HEK293 (cell line): Measurements from ENCODE around the gene TAL1.

Experiments used
- CTCF ChIA-PET: fragments of 350-600 bp; formaldehyde crosslinking; extraction: SDS; loops from one replicate; lab custom pipeline; 2021; ENCODE audit warnings: antibody characterized with exemption; lab: Yijun Ruan, JAX
- POLR2A ChIA-PET: fragments of 300-600 bp; formaldehyde crosslinking; extraction: SDS; loops from one replicate; lab custom pipeline; 2020; ENCODE audit warnings: antibody characterized with exemption, inconsistent platforms; lab: Yijun Ruan, JAX
- H3K27ac ChIP-seq: fragments of 200-500 bp; sonication (Bioruptor generic); 2 replicates; pipeline ENCODE4 v1.5.1; 2014; ENCODE audit warnings: low read depth, low read length, control low read depth, inconsistent platforms; ENCODE audit errors: extremely low read depth
- H3K36me3 ChIP-seq, 2 experiments: fragments of 200-500 bp in 1 of 2; sonication (Bioruptor generic) in 1 of 2; 1 replicate in 1 of 2; 2 replicates in 1 of 2; pipeline ENCODE4 v1.5.1; 2014 to 2017; ENCODE audit warnings: inconsistent platforms in 2 of 2, low read length in 2 of 2; ENCODE audit not compliant: control insufficient read depth in 2 of 2, insufficient read depth in 1 of 2
- H3K4me1 ChIP-seq: fragments of 200-500 bp; sonication (Bioruptor generic); 2 replicates; pipeline ENCODE4 v1.5.1; 2014; ENCODE audit warnings: mild to moderate bottlenecking, low read length, inconsistent platforms; ENCODE audit not compliant: control insufficient read depth, insufficient read depth
- H3K4me3 ChIP-seq: 2 replicates; pipeline ENCODE4 v1.5.1; 2011; ENCODE audit warnings: low read depth, mild to moderate bottlenecking, control low read depth, low read length, moderate library complexity
- H3K9me3 ChIP-seq: fragments of 200-500 bp; sonication (Bioruptor generic); 2 replicates; pipeline ENCODE4 v1.5.1; 2014; ENCODE audit warnings: low read depth, low read length, inconsistent platforms; ENCODE audit not compliant: control insufficient read depth, insufficient read depth
- KLF9 ChIP-seq: fragments of 450-650 bp; formaldehyde crosslinking; IDR thresholded peaks from 2 replicates; pipeline ENCODE4 v1.5.1; 2016; ENCODE audit warnings: missing biosample characterization, missing genetic modification characterization, low read depth
- SCRT2 ChIP-seq: fragments of 450-650 bp; formaldehyde crosslinking; IDR thresholded peaks from 2 replicates; pipeline ENCODE4 v1.5.1; 2016; ENCODE audit warnings: missing biosample characterization, missing genetic modification characterization
- WT1 ChIP-seq: fragments of 450-650 bp; formaldehyde crosslinking; IDR thresholded peaks from 2 replicates; pipeline ENCODE4 v1.5.1; 2016; ENCODE audit warnings: missing biosample characterization, missing genetic modification characterization
- ZNF138 ChIP-seq: fragments of 450-650 bp; formaldehyde crosslinking; IDR thresholded peaks from 2 replicates; pipeline ENCODE4 v1.5.1; 2016; ENCODE audit warnings: missing biosample characterization, missing genetic modification characterization, borderline replicate concordance
- ZNF24 ChIP-seq: fragments of 450-650 bp; formaldehyde crosslinking; IDR thresholded peaks from 2 replicates; pipeline ENCODE4 v1.5.1; 2016; ENCODE audit warnings: missing biosample characterization, missing genetic modification characterization
- ZNF266 ChIP-seq: fragments of 450-650 bp; formaldehyde crosslinking; IDR thresholded peaks from 2 replicates; pipeline ENCODE4 v1.5.1; 2016; ENCODE audit warnings: missing biosample characterization, missing genetic modification characterization, low read depth
- ZNF311 ChIP-seq: fragments of 450-650 bp; formaldehyde crosslinking; IDR thresholded peaks from 2 replicates; pipeline ENCODE4 v1.5.1; 2017; ENCODE audit warnings: missing biosample characterization, missing genetic modification characterization, borderline replicate concordance
- ZNF335 ChIP-seq: fragments of 450-650 bp; formaldehyde crosslinking; conservative IDR thresholded peaks from 2 replicates; pipeline ENCODE4 v1.5.1; 2016; ENCODE audit warnings: missing biosample characterization, missing genetic modification characterization
- ZNF341 ChIP-seq: fragments of 450-650 bp; formaldehyde crosslinking; IDR thresholded peaks from 2 replicates; pipeline ENCODE4; 2016; ENCODE audit warnings: low read depth, missing biosample characterization, missing genetic modification characterization
- ZNF366 ChIP-seq: fragments of 450-650 bp; formaldehyde crosslinking; conservative IDR thresholded peaks from 2 replicates; pipeline ENCODE4 v1.5.1; 2016; ENCODE audit warnings: missing biosample characterization, missing genetic modification characterization
- ZNF521 ChIP-seq: fragments of 450-650 bp; formaldehyde crosslinking; IDR thresholded peaks from 2 replicates; pipeline ENCODE4 v1.5.1; 2017; ENCODE audit warnings: missing biosample characterization, mild to moderate bottlenecking, missing genetic modification characterization
- ZNF529 ChIP-seq: fragments of 450-650 bp; formaldehyde crosslinking; IDR thresholded peaks from 2 replicates; pipeline ENCODE4 v1.5.1; 2017; ENCODE audit warnings: missing genetic modification characterization, missing biosample characterization; ENCODE audit not compliant: insufficient replicate concordance
- ZNF558 ChIP-seq: fragments of 450-650 bp; formaldehyde crosslinking; IDR thresholded peaks from 2 replicates; pipeline ENCODE4 v1.5.1; 2016; ENCODE audit warnings: missing biosample characterization, missing genetic modification characterization
- ZNF561 ChIP-seq: fragments of 450-650 bp; IDR thresholded peaks from 2 replicates; pipeline ENCODE4 v1.5.1; 2018; ENCODE audit warnings: missing biosample characterization, missing genetic modification characterization, borderline replicate concordance
- ZNF610 ChIP-seq: fragments of 450-650 bp; formaldehyde crosslinking; IDR thresholded peaks from 2 replicates; pipeline ENCODE4 v1.5.1; 2016; ENCODE audit warnings: missing biosample characterization, missing genetic modification characterization, borderline replicate concordance
- ZNF658 ChIP-seq: fragments of 450-650 bp; formaldehyde crosslinking; IDR thresholded peaks from 2 replicates; pipeline ENCODE4; 2016; ENCODE audit warnings: missing biosample characterization, missing genetic modification characterization
- ZNF707 ChIP-seq: fragments of 450-650 bp; formaldehyde crosslinking; IDR thresholded peaks from 2 replicates; pipeline ENCODE4 v1.5.1; 2016; ENCODE audit warnings: missing biosample characterization, missing genetic modification characterization
- ZNF768 ChIP-seq: fragments of 450-650 bp; formaldehyde crosslinking; IDR thresholded peaks from 2 replicates; pipeline ENCODE4 v1.5.1; 2018; ENCODE audit warnings: missing biosample characterization, mild to moderate bottlenecking, missing genetic modification characterization
- ZSCAN16 ChIP-seq: fragments of 450-650 bp; formaldehyde crosslinking; IDR thresholded peaks from 2 replicates; pipeline ENCODE4 v1.5.1; 2016; ENCODE audit warnings: missing biosample characterization, missing genetic modification characterization
- TF ChIP-seq, protein P1 (sequence below): fragments of 450-650 bp; formaldehyde crosslinking; IDR thresholded peaks from 2 replicates; pipeline ENCODE4 v1.5.1; 2017; ENCODE audit warnings: missing biosample characterization, missing genetic modification characterization
- TF ChIP-seq, protein P2 (sequence below): sonication (generic); formaldehyde crosslinking; IDR thresholded peaks from 2 replicates; pipeline ENCODE4 v1.8.1; 2022; ENCODE audit warnings: mild to moderate bottlenecking, moderate library complexity, missing genetic modification reagents
- TF ChIP-seq, protein P3 (sequence below): fragments of 450-650 bp; formaldehyde crosslinking; IDR thresholded peaks from 2 replicates; pipeline ENCODE4 v1.5.1; 2017; ENCODE audit warnings: missing biosample characterization, missing genetic modification characterization
- TF ChIP-seq, protein P4 (sequence below): fragments of 450-650 bp; formaldehyde crosslinking; IDR thresholded peaks from 2 replicates; pipeline ENCODE4 v1.5.1; 2016; ENCODE audit warnings: missing biosample characterization, missing genetic modification characterization, low read depth
- TF ChIP-seq, protein P5 (sequence below): fragments of 450-650 bp; formaldehyde crosslinking; IDR thresholded peaks from 2 replicates; pipeline ENCODE4; 2016; ENCODE audit warnings: missing biosample characterization, missing genetic modification characterization
- TF ChIP-seq, protein P6 (sequence below): fragments of 450-650 bp; formaldehyde crosslinking; IDR thresholded peaks from 2 replicates; pipeline ENCODE4 v1.5.1; 2017; ENCODE audit warnings: missing biosample characterization, missing genetic modification characterization

TAL1 gene

DNA sequence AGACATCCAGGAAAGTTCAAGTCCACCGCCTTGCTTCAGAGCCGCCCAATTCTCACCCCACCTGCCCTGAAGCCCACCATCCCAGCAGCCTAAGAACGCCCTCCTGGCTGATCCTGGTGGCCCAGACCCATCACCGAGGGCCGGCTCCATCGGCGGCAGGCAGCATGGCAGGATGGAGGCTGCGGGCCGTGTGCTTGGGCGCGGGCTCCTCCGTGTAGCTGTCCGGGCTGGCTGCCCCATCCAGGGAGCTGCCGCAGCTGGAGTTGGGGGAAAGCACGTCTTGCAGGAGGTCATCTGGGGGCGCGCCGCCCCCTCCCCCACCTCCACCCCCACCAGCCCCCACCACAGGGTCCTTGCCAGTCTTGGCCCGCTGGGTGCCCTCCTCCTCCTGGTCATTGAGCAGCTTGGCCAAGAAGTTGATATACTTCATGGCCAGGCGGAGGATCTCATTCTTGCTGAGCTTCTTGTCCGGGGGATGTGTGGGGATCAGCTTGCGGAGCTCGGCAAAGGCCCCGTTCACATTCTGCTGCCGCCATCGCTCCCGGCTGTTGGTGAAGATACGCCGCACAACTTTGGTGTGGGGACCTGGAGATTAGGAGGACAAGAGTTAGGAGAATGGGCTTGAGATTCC lies 12.3 kb downstream of the TAL1 start:
- ChIA-PET CTCF (interaction anchor here (1.1 to 1.9 kb wide), 2 partner anchors 43 to 212 kb away, joined by 5 to 7 read pairs; no protein-coding TSS in a partner anchor), POLR2A (no interaction called here)
- no peak overlapping the region for H3K27ac ChIP-seq
- no peaks in the 10 kb centered on the region for H3K9me3 ChIP-seq
- no peaks in the 10 kb centered on the region for H3K4me1 ChIP-seq
- TF ChIP-seq, protein P1, sequence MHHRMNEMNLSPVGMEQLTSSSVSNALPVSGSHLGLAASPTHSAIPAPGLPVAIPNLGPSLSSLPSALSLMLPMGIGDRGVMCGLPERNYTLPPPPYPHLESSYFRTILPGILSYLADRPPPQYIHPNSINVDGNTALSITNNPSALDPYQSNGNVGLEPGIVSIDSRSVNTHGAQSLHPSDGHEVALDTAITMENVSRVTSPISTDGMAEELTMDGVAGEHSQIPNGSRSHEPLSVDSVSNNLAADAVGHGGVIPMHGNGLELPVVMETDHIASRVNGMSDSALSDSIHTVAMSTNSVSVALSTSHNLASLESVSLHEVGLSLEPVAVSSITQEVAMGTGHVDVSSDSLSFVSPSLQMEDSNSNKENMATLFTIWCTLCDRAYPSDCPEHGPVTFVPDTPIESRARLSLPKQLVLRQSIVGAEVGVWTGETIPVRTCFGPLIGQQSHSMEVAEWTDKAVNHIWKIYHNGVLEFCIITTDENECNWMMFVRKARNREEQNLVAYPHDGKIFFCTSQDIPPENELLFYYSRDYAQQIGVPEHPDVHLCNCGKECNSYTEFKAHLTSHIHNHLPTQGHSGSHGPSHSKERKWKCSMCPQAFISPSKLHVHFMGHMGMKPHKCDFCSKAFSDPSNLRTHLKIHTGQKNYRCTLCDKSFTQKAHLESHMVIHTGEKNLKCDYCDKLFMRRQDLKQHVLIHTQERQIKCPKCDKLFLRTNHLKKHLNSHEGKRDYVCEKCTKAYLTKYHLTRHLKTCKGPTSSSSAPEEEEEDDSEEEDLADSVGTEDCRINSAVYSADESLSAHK (tag by site-specific recombination), result no peak
- TF ChIP-seq, protein P2, sequence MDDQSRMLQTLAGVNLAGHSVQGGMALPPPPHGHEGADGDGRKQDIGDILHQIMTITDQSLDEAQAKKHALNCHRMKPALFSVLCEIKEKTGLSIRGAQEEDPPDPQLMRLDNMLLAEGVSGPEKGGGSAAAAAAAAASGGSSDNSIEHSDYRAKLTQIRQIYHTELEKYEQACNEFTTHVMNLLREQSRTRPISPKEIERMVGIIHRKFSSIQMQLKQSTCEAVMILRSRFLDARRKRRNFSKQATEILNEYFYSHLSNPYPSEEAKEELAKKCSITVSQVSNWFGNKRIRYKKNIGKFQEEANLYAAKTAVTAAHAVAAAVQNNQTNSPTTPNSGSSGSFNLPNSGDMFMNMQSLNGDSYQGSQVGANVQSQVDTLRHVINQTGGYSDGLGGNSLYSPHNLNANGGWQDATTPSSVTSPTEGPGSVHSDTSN (CRISPR knock-in tag), result no peak
- TF ChIP-seq KLF9 (tag by site-specific recombination) (no peak), ZNF658 (tag by site-specific recombination) (no peak), ZNF561 (tag by site-specific recombination) (no peak), ZNF521 (tag by site-specific recombination) (no peak), SCRT2 (no peak), ZNF366 (no peak), ZNF768 (tag by site-specific recombination) (no peak), ZNF24 (no peak), ZNF610 (tag by site-specific recombination) (no peak), ZNF311 (tag by site-specific recombination) (no peak), ZNF341 (tag by site-specific recombination) (no peak), ZNF335 (tag by site-specific recombination) (no peak)
- TF ChIP-seq, protein P3, sequence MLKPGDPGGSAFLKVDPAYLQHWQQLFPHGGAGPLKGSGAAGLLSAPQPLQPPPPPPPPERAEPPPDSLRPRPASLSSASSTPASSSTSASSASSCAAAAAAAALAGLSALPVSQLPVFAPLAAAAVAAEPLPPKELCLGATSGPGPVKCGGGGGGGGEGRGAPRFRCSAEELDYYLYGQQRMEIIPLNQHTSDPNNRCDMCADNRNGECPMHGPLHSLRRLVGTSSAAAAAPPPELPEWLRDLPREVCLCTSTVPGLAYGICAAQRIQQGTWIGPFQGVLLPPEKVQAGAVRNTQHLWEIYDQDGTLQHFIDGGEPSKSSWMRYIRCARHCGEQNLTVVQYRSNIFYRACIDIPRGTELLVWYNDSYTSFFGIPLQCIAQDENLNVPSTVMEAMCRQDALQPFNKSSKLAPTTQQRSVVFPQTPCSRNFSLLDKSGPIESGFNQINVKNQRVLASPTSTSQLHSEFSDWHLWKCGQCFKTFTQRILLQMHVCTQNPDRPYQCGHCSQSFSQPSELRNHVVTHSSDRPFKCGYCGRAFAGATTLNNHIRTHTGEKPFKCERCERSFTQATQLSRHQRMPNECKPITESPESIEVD, result no peak
- TF ChIP-seq, protein P4, sequence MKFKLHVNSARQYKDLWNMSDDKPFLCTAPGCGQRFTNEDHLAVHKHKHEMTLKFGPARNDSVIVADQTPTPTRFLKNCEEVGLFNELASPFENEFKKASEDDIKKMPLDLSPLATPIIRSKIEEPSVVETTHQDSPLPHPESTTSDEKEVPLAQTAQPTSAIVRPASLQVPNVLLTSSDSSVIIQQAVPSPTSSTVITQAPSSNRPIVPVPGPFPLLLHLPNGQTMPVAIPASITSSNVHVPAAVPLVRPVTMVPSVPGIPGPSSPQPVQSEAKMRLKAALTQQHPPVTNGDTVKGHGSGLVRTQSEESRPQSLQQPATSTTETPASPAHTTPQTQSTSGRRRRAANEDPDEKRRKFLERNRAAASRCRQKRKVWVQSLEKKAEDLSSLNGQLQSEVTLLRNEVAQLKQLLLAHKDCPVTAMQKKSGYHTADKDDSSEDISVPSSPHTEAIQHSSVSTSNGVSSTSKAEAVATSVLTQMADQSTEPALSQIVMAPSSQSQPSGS (tag by site-specific recombination), result no peak
- TF ChIP-seq, protein P5, sequence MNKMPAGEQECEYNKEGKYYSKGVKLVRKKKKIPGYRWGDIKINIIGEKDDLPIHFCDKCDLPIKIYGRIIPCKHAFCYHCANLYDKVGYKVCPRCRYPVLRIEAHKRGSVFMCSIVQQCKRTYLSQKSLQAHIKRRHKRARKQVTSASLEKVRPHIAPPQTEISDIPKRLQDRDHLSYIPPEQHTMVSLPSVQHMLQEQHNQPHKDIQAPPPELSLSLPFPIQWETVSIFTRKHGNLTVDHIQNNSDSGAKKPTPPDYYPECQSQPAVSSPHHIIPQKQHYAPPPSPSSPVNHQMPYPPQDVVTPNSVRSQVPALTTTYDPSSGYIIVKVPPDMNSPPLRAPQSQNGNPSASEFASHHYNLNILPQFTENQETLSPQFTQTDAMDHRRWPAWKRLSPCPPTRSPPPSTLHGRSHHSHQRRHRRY (tag by site-specific recombination), result no peak
- no peaks in the 10 kb centered on the region for H3K36me3 ChIP-seq
- no peak overlapping the region for H3K4me3 ChIP-seq

DNA sequence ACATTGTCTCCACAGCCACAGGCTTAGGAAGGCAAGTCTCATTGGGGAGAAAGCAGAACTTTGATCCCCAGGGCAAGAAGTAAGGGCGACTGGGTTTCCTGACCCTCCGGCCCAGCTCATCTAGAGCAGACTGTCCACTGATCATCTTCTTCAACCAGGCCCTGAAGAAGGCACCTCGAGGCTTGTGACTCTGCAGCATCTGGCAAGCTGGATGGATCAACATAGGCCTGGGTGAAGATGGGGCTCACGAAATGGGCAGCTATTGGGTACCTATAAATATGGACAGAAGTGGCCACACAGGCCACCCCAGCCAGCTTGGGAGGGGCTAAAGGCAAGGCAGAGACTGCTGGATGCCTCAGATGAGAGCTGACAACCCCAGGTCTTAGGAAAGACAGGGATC lies 13.0 kb downstream of the TAL1 start:
- CTCF ChIA-PET, result no interaction called here
- TF ChIP-seq ZNF707 (tag by site-specific recombination), result no peak
- no peak for TF ChIP-seq WT1 (tag by site-specific recombination)
- TF ChIP-seq ZNF529 (tag by site-specific recombination), result no peak
- TF ChIP-seq, protein P6, sequence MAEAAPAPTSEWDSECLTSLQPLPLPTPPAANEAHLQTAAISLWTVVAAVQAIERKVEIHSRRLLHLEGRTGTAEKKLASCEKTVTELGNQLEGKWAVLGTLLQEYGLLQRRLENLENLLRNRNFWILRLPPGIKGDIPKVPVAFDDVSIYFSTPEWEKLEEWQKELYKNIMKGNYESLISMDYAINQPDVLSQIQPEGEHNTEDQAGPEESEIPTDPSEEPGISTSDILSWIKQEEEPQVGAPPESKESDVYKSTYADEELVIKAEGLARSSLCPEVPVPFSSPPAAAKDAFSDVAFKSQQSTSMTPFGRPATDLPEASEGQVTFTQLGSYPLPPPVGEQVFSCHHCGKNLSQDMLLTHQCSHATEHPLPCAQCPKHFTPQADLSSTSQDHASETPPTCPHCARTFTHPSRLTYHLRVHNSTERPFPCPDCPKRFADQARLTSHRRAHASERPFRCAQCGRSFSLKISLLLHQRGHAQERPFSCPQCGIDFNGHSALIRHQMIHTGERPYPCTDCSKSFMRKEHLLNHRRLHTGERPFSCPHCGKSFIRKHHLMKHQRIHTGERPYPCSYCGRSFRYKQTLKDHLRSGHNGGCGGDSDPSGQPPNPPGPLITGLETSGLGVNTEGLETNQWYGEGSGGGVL (tag by site-specific recombination), result no peak
- no peak for TF ChIP-seq ZNF138
- TF ChIP-seq ZNF558, result no peak
- no peak for TF ChIP-seq ZSCAN16
- no peak for TF ChIP-seq ZNF266
- Histone ChIP-seq H3K4me3 (no peak overlapping the region), H3K9me3 (no peaks in the 10 kb centered on the region), H3K36me3 (no peaks in the 10 kb centered on the region), H3K4me1 (no peaks in the 10 kb centered on the region), H3K27ac (no peak overlapping the region)
- POLR2A ChIA-PET, result no interaction called here
